LNCAP (cell line): ENCODE results near the gene C11orf54.

ENCODE experiments used
- CTCF ChIP-seq: fragments of 450-650 bp; IDR thresholded peaks from 2 replicates; pipeline ENCODE4 v1.5.1; 2017; ENCODE audit warnings: mild to moderate bottlenecking

C11orf54 gene

GRCh38 chr11:93734427-93735222 lies 6.8 kb upstream of the C11orf54 start:
- TF ChIP-seq CTCF = no peak

GRCh38 chr11:93735627-93736026 lies 5.8 kb upstream of the C11orf54 start:
- no peak for TF ChIP-seq CTCF

GRCh38 chr11:93736129-93736528 lies 5.3 kb upstream of the C11orf54 start:
- no peak for TF ChIP-seq CTCF

- TF ChIP-seq CTCF = no peak
These were observed 3.4 kb upstream of the C11orf54 start for GRCh38 chr11:93737904-93738612.

- no peak for TF ChIP-seq CTCF
These were observed 2.8 kb upstream of the C11orf54 start for GRCh38 chr11:93738647-93739081.

- TF ChIP-seq CTCF = no peak
These were observed 1.3 kb upstream of the C11orf54 start for GRCh38 chr11:93740031-93740729.

GRCh38 chr11:93740730-93741093 lies 760 bp upstream of the C11orf54 start:
- TF ChIP-seq CTCF = no peak
